PC-9 (cell line): Measurements from ENCODE around the gene LMBRD1. TPM values are rescaled to one million over a fixed set of nuclear protein-coding genes. Genes with fewer than 3 reads are reported as not detected.

Experiments
- BruUV-seq: library from RNA; stranded (reverse); fragments of 400-500 nt; replicated peaks from 2 replicates; lab custom pipeline; 2021; lab: Mats Ljungman, UMichigan
- CTCF ChIA-PET: fragments of 300-600 bp; sonication (Branson Sonifier 250); formaldehyde crosslinking; loops from one replicate; lab custom pipeline; 2022; ENCODE audit warnings: antibody characterized with exemption; lab: Charles Lee
- POLR2A ChIA-PET: fragments of 300-600 bp; sonication (Branson Sonifier 250); formaldehyde crosslinking; loops from one replicate; lab custom pipeline; 2022; ENCODE audit warnings: antibody characterized with exemption; ENCODE audit not compliant: unreplicated experiment; lab: Charles Lee
- DNase-seq, 2 experiments: peaks; one replicate each; pipeline versions ENCODE4 v3.0.0 to v3.0.0-alpha.2; 2015 to 2022; ENCODE audit warnings: mixed read lengths in 1 of 2
- H2AFZ ChIP-seq: fragments of 200-600 bp; sonication (generic); 2 replicates; pipeline ENCODE4 v1.8.1; 2017; ENCODE audit warnings: antibody characterized with exemption
- H3F3A ChIP-seq: fragments of 200-600 bp; sonication (generic); 2 replicates; pipeline ENCODE4 v1.8.1; 2017; ENCODE audit warnings: antibody characterized with exemption, mild to moderate bottlenecking, low read depth; ENCODE audit not compliant: insufficient read depth
- H3K27ac ChIP-seq: fragments of 200-600 bp; sonication (generic); 2 replicates; pipeline ENCODE4 v1.6.1; 2016; ENCODE audit warnings: mixed run types
- H3K27me3 ChIP-seq: fragments of 200-600 bp; sonication (generic); 2 replicates; pipeline ENCODE4 v1.6.1; 2016; ENCODE audit warnings: low read depth, mixed run types; ENCODE audit not compliant: insufficient read depth
- H3K36me3 ChIP-seq: fragments of 200-600 bp; sonication (generic); 2 replicates; pipeline ENCODE4 v1.6.1; 2016; ENCODE audit warnings: low read depth, mixed run types
- H3K4me1 ChIP-seq: fragments of 200-600 bp; sonication (generic); replicated peaks from 2 replicates; pipeline ENCODE4 v1.6.1; 2016; ENCODE audit warnings: mixed run types; ENCODE audit not compliant: insufficient read depth
- H3K4me2 ChIP-seq: fragments of 200-600 bp; sonication (generic); 2 replicates; pipeline ENCODE4 v1.6.1; 2017; ENCODE audit warnings: mixed run types
- H3K4me3 ChIP-seq: fragments of 200-600 bp; sonication (generic); 2 replicates; pipeline ENCODE4 v1.6.1; 2016; ENCODE audit warnings: mixed run types
- H3K79me2 ChIP-seq: fragments of 200-600 bp; sonication (generic); 2 replicates; pipeline ENCODE4 v1.6.1; 2017; ENCODE audit warnings: low read depth, mixed run types
- H3K9me2 ChIP-seq: fragments of 200-600 bp; sonication (generic); 2 replicates; pipeline ENCODE4 v1.8.1; 2017; ENCODE audit warnings: mild to moderate bottlenecking; ENCODE audit not compliant: insufficient read depth
- H3K9me3 ChIP-seq: fragments of 200-600 bp; sonication (generic); 2 replicates; pipeline ENCODE4 v1.8.1; 2016; ENCODE audit warnings: low read depth; ENCODE audit not compliant: insufficient read depth
- H4K20me1 ChIP-seq: fragments of 200-600 bp; sonication (generic); 2 replicates; pipeline ENCODE4 v1.8.1; 2017; ENCODE audit not compliant: insufficient read depth
- CTCF ChIP-seq: fragments of 200-600 bp; sonication (generic); conservative IDR thresholded peaks from 2 replicates; pipeline ENCODE4 v1.6.1; 2017; ENCODE audit warnings: mixed run types, antibody characterized with exemption, mild to moderate bottlenecking, moderate library complexity
- EZH2 ChIP-seq: fragments of 200-600 bp; sonication (generic); IDR thresholded peaks from 2 replicates; pipeline ENCODE4 v1.8.0; 2017; ENCODE audit warnings: antibody characterized with exemption, low read depth
- intact Hi-C: fragments of 100-400 bp; cut with micrococcal nuclease; formaldehyde crosslinking; loops from one replicate; pipeline ENCODE4 v1.10.0; 2022; ENCODE audit not compliant: unreplicated experiment
- total RNA-seq: library from RNA; stranded (reverse); gene quantifications from 2 replicates; pipeline ENCODE4 v1.2.3, GENCODE V29; 2021

Gene LMBRD1
- total RNA-seq, 1 experiment from 2014 or later: 24.6 TPM

GRCh38 chr6:69780585-69781178, 16.1 kb downstream of the LMBRD1 start:
- Histone ChIP-seq H3K4me1 (no peaks in the 10 kb centered on the region), H3K79me2 (no peaks in the 10 kb centered on the region), H3K27ac (no peak overlapping the region), H4K20me1 (no peaks in the 10 kb centered on the region), H3K9me2 (no peaks in the 10 kb centered on the region; the same call in 1 of the 2 replicates), H3K27me3 (no peaks in the 10 kb centered on the region), H3K4me3 (no peak overlapping the region), H3K9me3 (no peaks in the 10 kb centered on the region), H3F3A (no peaks in the 10 kb centered on the region), H3K4me2 (no peak overlapping the region), H2AFZ (no peak overlapping the region), H3K36me3 (no peaks in the 10 kb centered on the region)
- BruUV-seq: no TSS peak
- intact Hi-C loops: no loop called here
- TF ChIP-seq CTCF: no peak
- no peak for TF ChIP-seq EZH2
- CTCF ChIA-PET: interaction anchor here (0.6 kb wide), 1 partner anchor 102 kb away, joined by 3 read pairs; no protein-coding TSS in a partner anchor
- no peak for DNase-seq
- POLR2A ChIA-PET: no interaction called here

DNA sequence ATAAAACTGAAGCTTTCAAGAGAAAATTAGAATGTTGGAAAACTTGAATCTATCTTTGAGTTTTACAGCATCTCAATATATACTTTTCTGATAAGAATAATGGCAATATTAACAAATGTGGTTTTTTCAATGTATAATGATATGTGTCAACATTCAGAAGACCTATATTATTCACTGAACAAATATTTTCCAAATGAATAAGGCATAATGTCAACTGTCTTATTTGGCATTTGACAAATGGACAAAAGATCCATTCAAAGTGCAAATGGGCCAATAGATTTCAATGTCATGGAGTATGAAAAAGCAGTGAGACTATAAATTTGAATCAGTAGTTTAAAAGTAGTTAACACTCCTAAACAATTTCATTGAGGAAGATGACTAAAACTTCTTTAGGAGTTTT, 20.9 kb downstream of the LMBRD1 start:
- H3K27ac ChIP-seq: no peak overlapping the region
- no peaks in the 10 kb centered on the region for H3K36me3 ChIP-seq
- no peak overlapping the region for H3K4me2 ChIP-seq
- TF ChIP-seq EZH2: no peak
- TF ChIP-seq CTCF: no peak
- no peaks in the 10 kb centered on the region for H3F3A ChIP-seq
- CTCF ChIA-PET: no interaction called here
- no peaks in the 10 kb centered on the region for H3K9me2 ChIP-seq
- BruUV-seq: no TSS peak
- no peaks in the 10 kb centered on the region for H3K27me3 ChIP-seq
- H3K9me3 ChIP-seq: no peaks in the 10 kb centered on the region
- no peaks in the 10 kb centered on the region for H4K20me1 ChIP-seq
- DNase-seq: no peak
- no peak overlapping the region for H3K4me3 ChIP-seq
- H3K4me1 ChIP-seq: no peaks in the 10 kb centered on the region
- POLR2A ChIA-PET: no interaction called here
- intact Hi-C loops: no loop called here
- H3K79me2 ChIP-seq: no peaks in the 10 kb centered on the region
- no peak overlapping the region for H2AFZ ChIP-seq

DNA sequence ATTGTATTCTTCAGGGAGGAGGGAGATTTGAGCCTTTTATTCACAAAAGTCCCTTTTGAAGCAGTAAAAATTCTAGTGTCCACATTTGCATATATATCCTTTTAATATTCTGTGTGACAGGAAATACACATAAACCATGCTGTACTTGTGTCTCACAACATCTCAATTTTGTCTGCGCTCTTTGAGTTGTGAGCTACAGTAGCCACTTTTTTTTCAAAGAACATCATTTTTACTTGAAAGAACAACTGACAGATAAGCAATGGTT, 21.3 kb downstream of the LMBRD1 start:
- Histone ChIP-seq H2AFZ (no peak overlapping the region), H4K20me1 (no peaks in the 10 kb centered on the region), H3F3A (no peaks in the 10 kb centered on the region), H3K79me2 (no peaks in the 10 kb centered on the region), H3K4me3 (no peak overlapping the region), H3K36me3 (no peaks in the 10 kb centered on the region), H3K4me2 (no peak overlapping the region), H3K4me1 (no peaks in the 10 kb centered on the region), H3K9me3 (no peaks in the 10 kb centered on the region), H3K27me3 (no peaks in the 10 kb centered on the region), H3K9me2 (no peaks in the 10 kb centered on the region), H3K27ac (no peak overlapping the region)
- ChIA-PET CTCF (no interaction called here), POLR2A (no interaction called here)
- BruUV-seq: no TSS peak
- intact Hi-C loops: no loop called here
- TF ChIP-seq CTCF (no peak), EZH2 (no peak)
- no peak for DNase-seq
